Uterus (tissue), 2 donors: ENCODE measurements around the gene PPP2R2D.

Experiments used
- POLR2A ChIP-seq, 2 donors: fragments of 450-650 bp; IDR thresholded peaks; one replicate each; pipeline ENCODE4 v1.6.1; 2016; ENCODE audit warnings: antibody characterized with exemption in 2 of 2, mild to moderate bottlenecking in 1 of 2, moderate library complexity in 1 of 2
- TF ChIP-seq, protein P1 (sequence below), 4 experiments: fragments of 200-600 bp in 2 of 4; fragments of 450-650 bp in 2 of 4; sonication (generic) in 2 of 4; IDR thresholded peaks; one replicate each; pipeline ENCODE4 v1.5.1; 2016 to 2019; ENCODE audit warnings: antibody characterized with exemption in 4 of 4, mild to moderate bottlenecking in 2 of 4, moderate library complexity in 1 of 4

DNA sequence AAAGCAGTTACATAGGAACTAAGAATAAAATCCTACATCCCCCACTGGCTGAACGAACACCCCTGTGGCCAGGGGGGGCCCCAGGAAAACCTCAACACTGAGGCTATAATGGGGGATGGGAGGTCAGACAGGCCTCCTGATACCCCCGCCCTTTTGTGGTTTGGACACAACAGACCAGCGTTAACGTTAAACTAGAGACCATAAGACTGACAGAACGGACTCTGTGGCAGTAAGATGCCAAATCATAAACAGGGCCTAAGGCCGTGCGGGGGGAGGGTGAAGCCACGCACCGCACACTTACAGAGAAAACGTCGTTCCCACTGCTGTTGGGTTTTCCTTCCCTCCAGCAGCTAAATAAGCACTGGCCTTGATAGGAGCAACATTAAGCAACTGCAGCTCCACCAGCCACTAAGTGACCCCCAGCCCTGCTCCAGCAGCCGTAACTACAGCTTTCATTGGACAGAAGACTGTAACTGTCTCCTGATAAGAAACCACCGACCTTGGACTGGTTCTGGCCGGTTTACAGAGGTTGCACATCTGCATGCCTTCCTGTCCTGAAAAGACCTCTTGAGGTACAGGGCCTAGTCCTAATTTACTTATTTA is 3.4 kb upstream of the PPP2R2D start:
- no peak for TF ChIP-seq POLR2A (IDR thresholded peaks at IDR 0.05)
- TF ChIP-seq, protein P1, sequence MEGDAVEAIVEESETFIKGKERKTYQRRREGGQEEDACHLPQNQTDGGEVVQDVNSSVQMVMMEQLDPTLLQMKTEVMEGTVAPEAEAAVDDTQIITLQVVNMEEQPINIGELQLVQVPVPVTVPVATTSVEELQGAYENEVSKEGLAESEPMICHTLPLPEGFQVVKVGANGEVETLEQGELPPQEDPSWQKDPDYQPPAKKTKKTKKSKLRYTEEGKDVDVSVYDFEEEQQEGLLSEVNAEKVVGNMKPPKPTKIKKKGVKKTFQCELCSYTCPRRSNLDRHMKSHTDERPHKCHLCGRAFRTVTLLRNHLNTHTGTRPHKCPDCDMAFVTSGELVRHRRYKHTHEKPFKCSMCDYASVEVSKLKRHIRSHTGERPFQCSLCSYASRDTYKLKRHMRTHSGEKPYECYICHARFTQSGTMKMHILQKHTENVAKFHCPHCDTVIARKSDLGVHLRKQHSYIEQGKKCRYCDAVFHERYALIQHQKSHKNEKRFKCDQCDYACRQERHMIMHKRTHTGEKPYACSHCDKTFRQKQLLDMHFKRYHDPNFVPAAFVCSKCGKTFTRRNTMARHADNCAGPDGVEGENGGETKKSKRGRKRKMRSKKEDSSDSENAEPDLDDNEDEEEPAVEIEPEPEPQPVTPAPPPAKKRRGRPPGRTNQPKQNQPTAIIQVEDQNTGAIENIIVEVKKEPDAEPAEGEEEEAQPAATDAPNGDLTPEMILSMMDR (IDR thresholded peaks at IDR 0.05): no peak
